ENCODE measurements around the gene COL2A1.

Gene COL2A1

GRCh38 chr12:48004053-48004941 is at the start of gene COL2A1:
COL2A1 (minus strand) TSS chr12:48004476; CDS start chr12:48004321, 155 bp downstream.
- DNase-seq, result peak; percentile 1

DNA sequence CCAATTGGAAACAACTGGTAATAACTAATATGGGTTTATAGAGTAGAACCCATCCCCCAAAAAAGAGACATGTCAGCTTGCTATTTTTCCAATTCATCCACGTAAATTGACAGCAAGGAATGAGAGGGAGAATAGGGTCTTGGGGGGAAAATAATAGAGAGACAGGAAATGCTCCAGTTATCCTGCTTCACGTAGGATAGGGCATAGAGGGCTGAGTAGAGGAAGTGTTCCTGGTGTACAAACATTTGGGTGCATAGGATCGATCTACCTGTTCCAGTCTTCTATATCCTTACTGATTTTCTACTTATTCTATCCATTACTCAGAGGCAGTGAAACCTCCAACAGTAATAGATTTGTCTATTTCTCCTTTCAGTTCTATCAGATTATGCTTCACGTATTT is 49.6 kb upstream of the COL2A1 start:
- DNase-seq, result no peak

- DNase-seq, result no peak
These were observed 48.8 kb upstream of the COL2A1 start for GRCh38 chr12:48053122-48053521.

DNA sequence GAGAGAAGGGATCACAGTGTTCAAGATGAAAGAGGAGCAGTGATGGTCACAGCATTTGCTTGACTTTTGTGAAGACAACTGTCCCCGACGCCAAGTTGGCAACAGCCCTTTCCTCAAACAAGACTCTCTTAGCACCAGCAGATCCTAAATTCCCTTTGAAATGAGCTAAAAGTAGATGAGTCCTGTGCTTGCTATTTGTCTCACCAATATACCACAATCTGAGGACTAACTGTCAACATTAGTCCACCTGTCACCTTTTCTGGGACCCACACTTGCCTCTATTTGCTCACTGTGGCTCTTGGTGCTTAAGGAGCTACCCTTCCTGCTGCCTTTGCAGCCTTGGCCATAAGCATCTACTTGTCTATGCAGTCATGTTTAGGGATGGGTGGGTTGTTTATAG is 47.4 kb upstream of the COL2A1 start:
- DNase-seq, result no peak

GRCh38 chr12:48050174-48050573 is 45.9 kb upstream of the COL2A1 start:
- DNase-seq, result no peak

DNA sequence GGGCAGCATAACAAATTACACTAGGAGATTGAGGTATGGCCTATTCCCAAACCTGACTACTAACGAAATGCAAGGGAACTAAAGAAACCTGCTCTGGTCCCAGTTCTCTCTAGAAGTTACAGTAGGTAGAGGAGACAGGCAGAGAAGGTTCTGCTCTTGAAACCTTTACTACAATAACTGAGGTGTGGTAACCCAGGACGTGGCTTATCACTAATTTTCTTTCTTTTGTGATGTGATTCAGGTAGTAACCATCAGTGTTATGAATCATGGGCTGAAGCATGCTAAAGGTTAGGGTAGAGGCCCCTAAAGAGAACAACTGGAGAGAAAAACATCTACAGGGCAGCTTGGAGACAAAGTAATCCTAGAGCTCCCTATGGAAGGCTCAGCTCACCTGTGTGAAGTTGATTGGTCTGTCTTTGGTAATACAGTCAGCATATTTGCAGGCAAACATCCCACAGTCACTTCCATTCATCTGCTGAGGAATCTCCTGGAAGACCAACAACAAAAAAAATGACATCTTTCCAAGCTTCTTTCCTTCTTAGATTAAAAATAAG is 41.8 kb upstream of the COL2A1 start:
- no peak for DNase-seq

DNA sequence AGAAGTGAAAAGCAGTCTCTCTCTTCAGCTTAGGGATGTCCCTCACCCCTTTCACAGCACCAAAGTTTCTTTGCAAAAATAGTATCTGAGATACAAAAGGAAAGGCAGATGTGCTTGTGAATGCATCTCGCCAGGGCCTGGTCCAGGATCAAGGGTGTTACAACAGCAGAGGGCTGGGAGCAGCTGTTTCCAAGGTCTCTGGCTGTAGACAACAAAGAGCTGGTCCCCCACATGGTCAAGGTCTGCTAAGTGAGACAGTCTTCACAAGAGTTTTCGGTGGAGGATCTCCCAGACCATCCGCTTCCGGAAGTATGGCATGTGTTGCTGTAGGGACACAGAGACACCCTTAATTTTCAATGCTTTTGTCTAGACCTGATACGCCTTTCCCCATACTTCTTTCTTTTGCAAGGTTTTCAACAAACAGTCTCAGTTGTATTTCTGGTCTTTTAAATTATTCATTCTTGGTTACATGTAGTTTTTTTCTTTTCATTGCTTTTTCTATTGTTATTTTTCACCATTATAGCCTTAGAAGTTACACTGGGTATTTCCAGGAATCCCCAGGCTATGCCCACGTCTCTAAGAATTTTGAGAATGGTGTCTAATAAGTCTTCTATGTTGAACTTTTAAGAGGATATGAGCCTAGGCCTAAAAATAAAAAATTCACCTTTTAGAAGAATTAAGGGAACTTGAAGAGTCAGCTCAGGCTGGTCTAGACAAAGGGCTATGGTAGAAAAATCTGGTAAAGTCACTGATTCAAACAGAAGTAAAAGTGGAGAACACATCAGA is 41.0 kb upstream of the COL2A1 start:
- DNase-seq, result no peak

GRCh38 chr12:48044396-48044795 is 40.1 kb upstream of the COL2A1 start:
- no peak for DNase-seq

DNA sequence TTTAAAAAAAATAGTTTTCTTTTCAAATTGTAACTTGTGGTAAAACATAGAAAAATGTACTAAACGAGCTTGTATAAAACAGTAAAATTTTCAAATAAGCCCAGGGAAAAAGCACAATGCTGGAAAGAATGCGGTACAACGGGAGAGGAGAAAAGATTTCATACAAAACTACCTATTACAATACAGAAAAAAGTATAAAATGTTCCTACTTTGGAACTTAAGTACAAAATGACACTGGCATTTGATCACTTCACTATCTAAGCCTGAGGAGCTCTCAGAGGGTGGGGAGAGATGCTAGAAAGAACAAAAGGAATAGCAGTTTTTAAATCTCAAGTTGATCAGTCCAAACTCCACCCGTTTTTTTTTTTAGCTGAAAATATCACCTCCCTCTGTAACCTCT is 39.5 kb upstream of the COL2A1 start:
- DNase-seq, result no peak

GRCh38 chr12:48041591-48042423 is 37.5 kb upstream of the COL2A1 start:
- no peak for DNase-seq

- no peak for DNase-seq
These were observed 36.1 kb upstream of the COL2A1 start for GRCh38 chr12:48040354-48040753.

- DNase-seq, result no peak
These were observed 34.9 kb upstream of the COL2A1 start for GRCh38 chr12:48039151-48039550.

- DNase-seq, result no peak
These were observed 33.8 kb upstream of the COL2A1 start for GRCh38 chr12:48038085-48038484.

DNA sequence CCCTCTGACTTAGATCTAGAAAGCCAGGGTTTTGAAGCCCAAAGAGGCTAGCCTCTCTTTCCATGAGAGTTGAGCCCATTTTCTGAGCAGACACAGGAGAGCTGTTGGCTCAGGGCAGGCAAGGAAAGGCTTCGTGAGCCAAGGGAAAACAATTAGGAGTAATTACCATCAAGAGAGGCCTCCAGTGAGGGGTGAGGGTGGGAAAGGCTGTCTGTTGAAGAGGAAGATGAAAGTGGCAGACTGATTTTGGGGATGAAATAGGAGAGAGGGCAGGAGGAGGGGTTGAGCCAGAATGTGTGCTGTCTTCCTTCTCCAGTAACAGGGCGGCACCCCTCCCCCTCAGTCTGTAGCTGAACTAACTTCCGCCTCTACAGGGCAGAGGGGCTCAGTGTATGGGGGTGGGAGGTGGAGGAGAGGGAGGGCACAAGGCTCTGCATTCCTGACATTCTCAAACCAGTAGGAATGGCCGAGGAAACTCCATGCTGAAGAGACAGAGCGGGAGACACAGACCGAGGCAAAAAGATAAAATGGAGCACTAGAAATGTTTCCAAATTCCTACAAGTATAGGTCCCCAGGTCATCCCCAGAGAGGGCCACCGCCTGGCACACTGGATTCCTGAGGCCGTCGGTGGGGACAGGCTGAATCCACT is 33.1 kb upstream of the COL2A1 start:
- no peak for DNase-seq

DNA sequence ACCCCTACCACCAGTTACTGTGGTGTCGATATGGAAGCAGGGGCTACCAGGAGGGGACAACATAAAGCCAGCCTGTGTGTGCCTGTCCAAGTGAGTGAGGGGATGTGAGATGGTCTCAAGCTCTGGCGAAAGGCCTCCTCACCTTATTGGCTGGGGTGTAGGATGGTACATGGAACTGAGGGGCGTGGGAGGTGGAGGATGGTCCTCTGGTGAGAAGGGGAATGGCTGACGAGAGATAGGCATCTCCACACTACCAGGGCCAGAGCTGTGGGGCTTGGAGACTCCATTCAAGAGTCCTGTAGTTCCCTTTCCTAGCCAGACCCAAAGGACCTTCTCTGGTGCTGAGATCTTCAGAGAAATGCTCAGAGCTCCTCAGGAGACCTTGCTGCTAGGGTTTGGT is 32.5 kb upstream of the COL2A1 start:
- no peak for DNase-seq

DNA sequence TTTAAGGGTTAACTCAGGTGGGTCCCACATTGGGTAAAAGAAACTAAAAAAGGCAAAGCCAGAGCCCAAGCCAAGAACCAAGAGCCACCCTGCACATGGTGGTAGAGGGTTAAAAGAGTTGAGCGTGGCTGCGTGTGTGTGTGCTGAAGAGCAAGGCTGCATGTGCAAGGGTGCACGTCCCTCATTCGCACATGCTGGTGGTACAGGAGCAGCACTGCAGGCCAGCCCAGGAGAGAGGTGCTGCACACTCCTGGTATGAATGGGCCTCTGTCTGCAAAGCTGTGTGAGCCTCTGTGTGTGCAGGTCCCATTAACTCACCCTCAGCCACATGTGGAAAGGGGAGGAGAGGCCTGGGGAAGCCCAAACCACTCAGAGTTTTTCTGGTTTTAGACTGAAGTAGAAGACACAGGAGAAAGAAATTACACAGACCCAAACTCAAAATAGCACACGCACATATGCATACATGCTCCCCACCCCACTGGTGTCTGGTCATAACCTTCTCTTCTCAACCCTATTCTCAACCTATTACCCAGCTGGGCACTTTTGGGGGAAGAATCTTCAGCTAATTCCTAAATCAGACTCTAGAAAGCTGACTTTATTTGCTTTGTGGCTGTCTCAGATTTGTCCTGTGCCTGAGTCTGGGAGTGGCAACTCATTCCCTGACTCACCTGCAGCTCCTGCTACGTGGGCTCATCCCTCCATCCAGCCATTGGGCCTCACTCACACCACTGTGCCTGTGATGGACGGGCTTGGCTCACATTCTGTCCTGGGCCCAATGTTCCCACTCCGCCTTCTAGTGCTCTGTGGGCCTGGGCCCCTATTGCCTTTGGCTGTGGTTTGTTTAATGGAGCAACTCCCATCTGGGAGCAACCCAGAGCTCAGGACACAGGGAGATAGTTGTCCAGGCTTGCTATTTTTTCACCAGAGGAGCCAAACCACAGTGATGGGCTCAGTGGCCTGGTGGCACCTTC is 30.8 kb upstream of the COL2A1 start:
- no peak for DNase-seq

DNA sequence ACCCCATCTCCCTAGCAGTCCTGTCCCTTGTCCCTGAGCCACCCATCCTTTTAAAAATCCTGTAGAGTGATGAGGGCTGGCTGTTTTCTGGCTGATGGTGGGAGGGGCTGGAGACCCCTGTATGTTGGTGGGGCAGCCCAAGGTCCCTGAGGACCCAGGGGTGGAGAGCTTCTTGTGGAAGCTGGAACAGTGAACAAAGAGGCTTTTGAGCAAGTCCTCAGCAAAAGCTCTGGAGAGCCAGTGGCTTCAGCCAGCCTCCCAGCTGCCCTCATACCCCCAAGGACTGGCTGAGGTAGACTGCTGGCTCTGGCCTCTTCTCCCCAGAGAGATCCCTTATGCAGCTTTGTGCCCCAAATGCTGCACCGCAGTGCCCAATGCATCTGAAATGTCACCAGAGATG is 29.2 kb upstream of the COL2A1 start:
- no peak for DNase-seq

- no peak for DNase-seq
These were observed 28.3 kb upstream of the COL2A1 start for GRCh38 chr12:48032597-48032996.

- DNase-seq, result no peak
These were observed 27.1 kb upstream of the COL2A1 start for GRCh38 chr12:48031135-48031960.

DNA sequence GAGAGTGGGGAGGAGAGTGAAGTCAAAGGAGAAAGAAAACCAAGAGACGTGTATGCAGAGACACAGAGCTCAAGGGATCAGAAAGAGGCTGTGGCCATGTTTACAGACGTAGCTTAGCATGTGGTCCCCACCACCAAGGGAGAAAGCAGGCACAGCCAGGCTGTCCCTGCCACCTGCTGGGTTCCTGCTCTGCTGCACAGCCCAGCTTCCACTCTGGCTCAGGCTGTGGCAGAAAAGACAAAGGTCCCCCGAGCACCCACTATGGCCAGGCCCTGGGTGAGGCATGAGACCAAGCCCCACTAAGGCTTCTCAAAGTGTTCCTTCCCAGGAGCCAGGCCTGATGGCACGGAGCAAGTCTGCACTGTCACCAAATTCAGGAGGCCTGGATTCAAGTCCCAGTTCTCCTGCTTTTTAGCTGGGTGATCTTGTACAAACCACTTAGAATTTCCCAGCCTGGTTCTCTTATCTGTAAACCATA is 25.9 kb upstream of the COL2A1 start:
- no peak for DNase-seq
